Small intestine (tissue), 7 donors: Measurements from ENCODE around the gene TEX48. TPM values are rescaled to one million over a fixed set of nuclear protein-coding genes. Genes with fewer than 3 reads are reported as not detected.

Experiments
- DNase-seq, 2 donors: peaks; one replicate each; pipeline versions ENCODE4 v3.0.0 to v3.0.0-alpha.2; 2013
- FAIRE-seq: peaks from 2 replicates; lab custom pipeline; 2012; peaks lifted over from hg19 to GRCh38; lab: Jason Lieb, UNC
- H3K27ac ChIP-seq, 3 donors: one replicate each; pipeline ENCODE4 v1.5.1; 2013; ENCODE audit warnings: low read length in 2 of 3, mild to moderate bottlenecking in 2 of 3, control low read depth in 1 of 3, inconsistent platforms in 1 of 3, low read depth in 1 of 3, moderate library complexity in 1 of 3
- H3K27me3 ChIP-seq, 3 donors: one replicate each; pipeline ENCODE4 v1.6.1; 2013; ENCODE audit warnings: low read length in 3 of 3, inconsistent platforms in 1 of 3; ENCODE audit not compliant: control insufficient read depth in 3 of 3, insufficient read depth in 3 of 3
- H3K36me3 ChIP-seq, 3 donors: one replicate each; pipeline ENCODE4 v1.6.1; 2013; ENCODE audit warnings: low read length in 3 of 3, inconsistent platforms in 1 of 3, low read depth in 1 of 3, mild to moderate bottlenecking in 1 of 3, moderate library complexity in 1 of 3; ENCODE audit not compliant: control insufficient read depth in 3 of 3, insufficient read depth in 2 of 3
- H3K4me1 ChIP-seq, 3 donors: one replicate each; pipeline ENCODE4 v1.6.1; 2013; ENCODE audit warnings: low read length in 2 of 3, inconsistent platforms in 1 of 3, low read depth in 1 of 3, mild to moderate bottlenecking in 1 of 3, moderate library complexity in 1 of 3; ENCODE audit not compliant: control insufficient read depth in 3 of 3, insufficient read depth in 2 of 3
- H3K4me3 ChIP-seq, 3 donors: one replicate each; pipeline ENCODE4 v1.5.1; 2013; ENCODE audit warnings: low read length in 3 of 3, control low read depth in 1 of 3, inconsistent platforms in 1 of 3, low read depth in 1 of 3, mild to moderate bottlenecking in 1 of 3, moderate library complexity in 1 of 3
- H3K9me3 ChIP-seq, 2 donors: one replicate each; pipeline ENCODE4 v1.6.1; 2013; ENCODE audit warnings: low read depth in 1 of 2, low read length in 1 of 2; ENCODE audit not compliant: control insufficient read depth in 2 of 2, insufficient read depth in 1 of 2
- WGBS, 3 donors: extraction: QIAGEN DNeasy Blood & Tissue Kit; methylation state at CpG; one replicate each; pipeline ENCODE4 v1.1.7; 2013; 5-methylcytosine and 5-hydroxymethylcytosine counted together
- polyA plus RNA-seq, 4 donors: library from polyadenylated mRNA; stranded (reverse) in 3 of 4; unstranded in 1 of 4; fragments of 200-250 nt in 3 of 4; fragments of 120-200 nt in 1 of 4; gene quantifications; one replicate each; pipeline versions ENCODE4 v1.2.1 to v1.2.3, GENCODE V29; 2013
- donor health status: healthy with polysubstance abuse.
- donor health status: control.
- donor health status: control.
- donor health status: Bipolar disorder and iron deficiency.
- donor health status: healthy.

TEX48 gene
- polyA plus RNA-seq, 4 donors: not detected

- no peak for DNase-seq
- H3K9me3 ChIP-seq: no peaks in the 10 kb centered on the region
- no peaks in the 10 kb centered on the region for H3K4me1 ChIP-seq
- 71 to 80% (median 79%) methylated on average over 13 of the region's 13 CpGs for WGBS, 3 donors
- peak overlapping the region in 2 of 3 donors; percentile 22 to 74 for H3K27ac ChIP-seq
- H3K27me3 ChIP-seq: no peaks in the 10 kb centered on the region
- H3K4me3 ChIP-seq: no peak overlapping the region
- H3K36me3 ChIP-seq: peaks cover 0 to 16% (median 0%) of the 10 kb centered on the region in 3 donors
- FAIRE-seq: no peak
Measured at GRCh38 chr9:114619191-114619761, 62.7 kb downstream of the TEX48 start.

DNA sequence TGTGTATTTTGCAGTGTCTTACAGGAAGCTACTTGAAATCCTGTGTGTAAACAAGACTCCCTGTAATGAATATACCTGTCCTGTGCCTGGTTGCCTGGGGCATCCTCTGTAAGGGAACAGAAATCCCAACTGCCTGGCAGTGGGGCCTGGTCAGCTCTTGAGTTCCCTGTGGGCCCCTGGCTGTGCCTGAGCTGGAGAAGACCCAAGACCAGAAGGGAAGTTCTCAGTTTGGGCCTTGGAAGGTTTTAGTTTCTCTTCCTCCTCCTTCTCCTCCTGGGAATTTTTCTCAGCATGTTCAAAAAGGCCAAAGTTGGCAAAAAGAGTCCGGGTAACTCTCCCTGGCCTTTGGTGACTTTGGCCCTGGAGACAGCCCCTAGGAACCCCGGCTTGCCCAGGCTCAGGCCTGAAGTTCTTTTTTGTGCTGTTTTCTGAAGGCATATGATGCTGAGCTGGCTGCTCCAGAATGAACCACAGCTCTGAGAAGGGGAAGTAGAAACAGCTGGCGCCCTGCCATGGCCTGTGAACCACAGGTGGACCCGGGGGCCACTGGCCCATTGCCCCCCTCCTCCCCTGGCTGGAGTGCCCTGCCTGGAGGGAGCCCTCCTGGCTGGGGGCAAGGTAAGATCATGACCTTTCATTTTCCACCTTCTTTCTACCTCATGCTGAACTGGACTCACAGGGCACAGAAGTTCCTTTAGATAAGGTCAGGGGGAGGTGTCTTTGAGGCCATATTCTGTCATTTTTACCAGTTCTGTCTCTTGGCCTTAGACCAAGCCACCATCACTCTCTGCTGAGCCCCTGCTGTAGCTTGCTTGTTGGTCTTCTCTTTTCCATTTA, 65.1 kb downstream of the TEX48 start:
- H3K27ac ChIP-seq: peak overlapping the region in 1 of 3 donors; percentile 35
- H3K4me1 ChIP-seq: peaks cover 3 to 8% (median 4%) of the 10 kb centered on the region in 3 donors
- no peak overlapping the region for H3K4me3 ChIP-seq
- FAIRE-seq (no peak), DNase-seq (no peak)
- H3K27me3 ChIP-seq: no peaks in the 10 kb centered on the region
- WGBS, 3 donors: 52 to 60% (median 59%) methylated on average over 4 of the region's 4 CpGs
- no peaks in the 10 kb centered on the region for H3K9me3 ChIP-seq
- H3K36me3 ChIP-seq: peaks cover 0 to 7% (median 0%) of the 10 kb centered on the region in 3 donors

Other genes with a start within 250 kb of the TEX48 start
- 10 to 100 TPM in 1 of 4 donors, 1 to 10 TPM in 3; 2.7 to 12.9 (median 7.9) TPM for gene WHRN, start 176.7 kb downstream of the TEX48 start, polyA plus RNA-seq
- 100 to 1,000 TPM in 2 of 4 donors, 10 to 100 TPM in 2; 89.7 to 148 (median 97.6) TPM for gene ATP6V1G1, start 94.4 kb downstream of the TEX48 start, polyA plus RNA-seq
- 1 to 10 TPM; 1.4 to 5.6 (median 3.5) TPM for gene TMEM268, start 70.9 kb downstream of the TEX48 start, polyA plus RNA-seq
- not detected for gene TEX53, start 24.4 kb downstream of the TEX48 start, polyA plus RNA-seq
- gene TNFSF15, start 123.8 kb upstream of the TEX48 start, polyA plus RNA-seq: 10 to 100 TPM in 2 of 4 donors, 1 to 10 TPM in 1, under 1 TPM in 1; 0.79 to 13.2 (median 8.9) TPM
- 1 to 10 TPM in 2 of 4 donors, under 1 TPM in 1, not detected in 1; 0.43 to 1.2 (median 1.1) TPM for gene TNFSF8, start 248.4 kb upstream of the TEX48 start, polyA plus RNA-seq